Activated CD8-positive, alpha-beta T cell treated with anti-CD3 and anti-CD28 coated beads, Interleukin-2, amount 10 ng/mL, durations not matched to agents 7 days and 5 days (primary cell): ENCODE data around the gene FARP2. TPM values are rescaled to one million over a fixed set of nuclear protein-coding genes. Genes with fewer than 3 reads are reported as not detected.
A peak's percentile ranks its signal among the peaks of the same experiment; 100 is the strongest.
"Not testable (repeated sequence)": the region's sequence is repeated elsewhere in the genome, so short reads cannot be mapped to it uniquely, and the experiment has no call there.

ENCODE experiments used
- ATAC-seq: fragments of 150-1000 bp; cut with Tn5 transposase; one replicate; pipeline ENCODE4 v1.10.0; 2021; ENCODE audit warnings: moderate library complexity
- CTCF ChIA-PET: fragments of 350-600 bp; sonication (Branson Sonifier 250); formaldehyde crosslinking; loops from one replicate; lab custom pipeline; 2021; ENCODE audit warnings: antibody characterized with exemption; lab: Charles Lee
- POLR2A ChIA-PET: fragments of 350-600 bp; sonication (Branson Sonifier 250); formaldehyde crosslinking; loops from one replicate; lab custom pipeline; 2021; ENCODE audit warnings: antibody characterized with exemption; lab: Charles Lee
- DNase-seq: peaks from one replicate; pipeline ENCODE4 v3.0.0-alpha.2; 2020
- H3K27ac Mint-ChIP-seq: one replicate; pipeline ENCODE4 v1.8.0; 2021; ENCODE audit warnings: mild to moderate bottlenecking, mixed read lengths
- H3K27me3 Mint-ChIP-seq: one replicate; pipeline ENCODE4 v1.8.0; 2021; ENCODE audit warnings: low read depth, mixed read lengths
- H3K36me3 Mint-ChIP-seq: one replicate; pipeline ENCODE4 v1.8.0; 2021; ENCODE audit warnings: low read depth, mixed read lengths
- H3K4me1 Mint-ChIP-seq: one replicate; pipeline ENCODE4 v1.8.0; 2021; ENCODE audit warnings: low read depth, mixed read lengths
- H3K4me3 Mint-ChIP-seq: one replicate; pipeline ENCODE4 v1.8.0; 2021; ENCODE audit warnings: mild to moderate bottlenecking, mixed read lengths
- H3K9me3 Mint-ChIP-seq: one replicate; pipeline ENCODE4 v1.8.0; 2022; ENCODE audit warnings: mixed read lengths; ENCODE audit not compliant: insufficient read depth
- total RNA-seq, 2 experiments: library from RNA; stranded (reverse); gene quantifications; one replicate each; pipeline ENCODE4 v1.2.3, GENCODE V29; 2021

FARP2 gene
- total RNA-seq, 2 experiments from 2014 or later, result 19.3 to 22.7 TPM

DNA sequence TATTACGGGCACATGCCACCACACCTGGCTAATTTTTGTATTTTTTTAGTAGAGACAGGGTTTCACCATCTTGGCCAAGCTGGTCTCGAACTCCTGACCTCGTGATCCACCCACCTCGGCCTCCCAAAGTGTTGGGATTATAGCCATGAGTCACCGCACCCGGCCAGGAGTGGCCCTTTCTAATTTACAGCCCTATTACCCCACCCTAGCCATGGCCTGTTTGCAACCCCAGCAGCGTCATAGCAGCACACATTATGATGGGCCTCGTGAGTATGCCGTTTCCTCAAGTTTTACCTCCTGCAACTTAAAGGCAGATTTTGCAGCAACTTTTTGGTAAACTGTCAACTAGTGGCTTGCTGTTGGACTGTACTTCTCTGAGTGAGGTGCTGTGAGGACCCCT lies 97.8 kb downstream of the FARP2 start:
- H3K36me3 Mint-ChIP-seq, H3K9me3 Mint-ChIP-seq, H3K27me3 Mint-ChIP-seq, ATAC-seq, H3K4me1 Mint-ChIP-seq, H3K27ac Mint-ChIP-seq, DNase-seq, H3K4me3 Mint-ChIP-seq, CTCF ChIA-PET, POLR2A ChIA-PET: not testable (repeated sequence)

GRCh38 chr2:241454837-241455485 lies 98.9 kb downstream of the FARP2 start:
- ChIA-PET CTCF (no interaction called here), POLR2A (no interaction called here)
- H3K27me3 Mint-ChIP-seq, result peaks cover 8% of the 10 kb centered on the region
- no peak overlapping the region for H3K27ac Mint-ChIP-seq
- ATAC-seq (no peak), DNase-seq (no peak)
- H3K36me3 Mint-ChIP-seq, result no peaks in the 10 kb centered on the region
- no peaks in the 10 kb centered on the region for H3K4me1 Mint-ChIP-seq
- H3K9me3 Mint-ChIP-seq, result no peaks in the 10 kb centered on the region
- H3K4me3 Mint-ChIP-seq, result no peak overlapping the region

DNA sequence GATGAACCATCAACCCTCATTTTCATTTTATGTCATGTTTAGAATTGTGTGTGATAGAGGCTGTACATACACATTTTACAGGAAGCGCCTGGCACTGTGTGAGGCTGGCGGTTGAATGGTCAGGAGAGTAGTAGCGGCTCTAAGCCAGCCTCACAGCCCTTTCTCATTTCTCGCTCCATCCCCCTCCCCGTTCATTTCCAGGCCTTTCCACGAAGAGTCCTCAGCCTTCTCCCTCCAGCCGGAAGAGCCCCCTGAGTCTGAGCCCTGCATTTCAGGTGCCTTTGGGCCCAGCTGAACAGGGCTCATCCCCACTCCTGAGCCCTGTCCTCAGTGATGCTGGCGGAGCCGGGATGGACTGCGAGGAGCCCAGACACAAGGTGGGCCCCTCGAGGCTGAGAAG lies 100.5 kb downstream of the FARP2 start:
- ChIA-PET POLR2A (interaction anchor here (1.0 kb wide), 1 partner anchor 12 kb away, joined by 3 read pairs; no protein-coding TSS in a partner anchor), CTCF (no interaction called here)
- no peak overlapping the region for H3K27ac Mint-ChIP-seq
- no peak overlapping the region for H3K4me3 Mint-ChIP-seq
- no peaks in the 10 kb centered on the region for H3K4me1 Mint-ChIP-seq
- peaks cover 8% of the 10 kb centered on the region for H3K27me3 Mint-ChIP-seq
- H3K36me3 Mint-ChIP-seq, result no peaks in the 10 kb centered on the region
- DNase-seq, result no peak
- no peaks in the 10 kb centered on the region for H3K9me3 Mint-ChIP-seq
- ATAC-seq, result no peak

DNA sequence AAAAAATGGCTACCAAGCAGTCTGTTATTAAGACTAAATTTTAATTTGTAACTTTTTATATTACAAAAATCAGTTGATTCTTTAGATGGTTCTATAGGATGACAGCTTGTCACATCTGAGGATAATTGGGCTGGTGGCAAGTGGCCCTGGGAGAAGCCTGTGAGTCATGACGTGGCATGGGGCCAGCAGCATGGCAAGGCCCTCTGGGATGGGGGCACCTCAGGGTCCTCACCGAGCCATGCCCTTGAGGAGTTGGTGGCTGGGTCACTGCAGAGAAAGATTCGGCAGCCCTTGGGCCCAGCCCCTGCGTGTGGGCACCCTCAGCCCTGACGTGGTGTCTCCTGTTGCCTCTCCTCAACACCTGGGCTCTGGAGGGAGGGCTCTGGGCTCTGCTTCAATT lies 102.6 kb downstream of the FARP2 start:
- Mint-ChIP-seq H3K4me1 (no peaks in the 10 kb centered on the region), H3K27ac (no peak overlapping the region), H3K4me3 (no peak overlapping the region), H3K36me3 (no peaks in the 10 kb centered on the region), H3K27me3 (peaks cover 8% of the 10 kb centered on the region), H3K9me3 (no peaks in the 10 kb centered on the region)
- ChIA-PET CTCF (no interaction called here), POLR2A (no interaction called here)
- DNase-seq (no peak), ATAC-seq (no peak)

GRCh38 chr2:241459520-241459919 lies 103.4 kb downstream of the FARP2 start:
- no peak for DNase-seq
- H3K4me3 Mint-ChIP-seq, result no peak overlapping the region
- ChIA-PET CTCF (no interaction called here), POLR2A (no interaction called here)
- no peaks in the 10 kb centered on the region for H3K36me3 Mint-ChIP-seq
- peaks cover 8% of the 10 kb centered on the region for H3K27me3 Mint-ChIP-seq
- no peak for ATAC-seq
- H3K4me1 Mint-ChIP-seq, result no peaks in the 10 kb centered on the region
- H3K27ac Mint-ChIP-seq, result no peak overlapping the region
- no peaks in the 10 kb centered on the region for H3K9me3 Mint-ChIP-seq

DNA sequence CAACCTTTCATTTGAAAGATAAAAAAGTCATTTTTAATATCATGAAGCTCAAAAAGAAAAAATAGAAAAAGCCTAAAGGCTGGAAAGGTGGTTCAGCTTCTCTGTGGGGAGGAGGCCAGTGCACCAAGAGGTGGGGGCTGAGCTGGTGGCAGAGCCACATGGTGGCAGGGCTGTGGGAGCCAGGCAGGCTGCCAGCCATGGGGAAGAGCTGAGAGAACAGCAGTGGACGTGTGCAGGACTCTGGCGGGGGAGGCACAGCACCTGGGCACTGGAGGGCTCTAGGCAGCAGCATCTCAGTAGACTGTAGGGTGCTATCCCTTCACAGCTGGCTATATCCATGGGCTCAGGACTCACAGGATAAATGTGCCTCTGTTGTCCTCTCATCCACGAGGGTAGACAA lies 104.5 kb downstream of the FARP2 start:
- POLR2A ChIA-PET, result no interaction called here
- Mint-ChIP-seq H3K9me3 (no peaks in the 10 kb centered on the region), H3K27me3 (peaks cover 5% of the 10 kb centered on the region), H3K4me3 (no peak overlapping the region), H3K36me3 (no peaks in the 10 kb centered on the region), H3K27ac (no peak overlapping the region), H3K4me1 (no peaks in the 10 kb centered on the region)
- CTCF ChIA-PET, result no interaction called here
- ATAC-seq (no peak), DNase-seq (no peak)

DNA sequence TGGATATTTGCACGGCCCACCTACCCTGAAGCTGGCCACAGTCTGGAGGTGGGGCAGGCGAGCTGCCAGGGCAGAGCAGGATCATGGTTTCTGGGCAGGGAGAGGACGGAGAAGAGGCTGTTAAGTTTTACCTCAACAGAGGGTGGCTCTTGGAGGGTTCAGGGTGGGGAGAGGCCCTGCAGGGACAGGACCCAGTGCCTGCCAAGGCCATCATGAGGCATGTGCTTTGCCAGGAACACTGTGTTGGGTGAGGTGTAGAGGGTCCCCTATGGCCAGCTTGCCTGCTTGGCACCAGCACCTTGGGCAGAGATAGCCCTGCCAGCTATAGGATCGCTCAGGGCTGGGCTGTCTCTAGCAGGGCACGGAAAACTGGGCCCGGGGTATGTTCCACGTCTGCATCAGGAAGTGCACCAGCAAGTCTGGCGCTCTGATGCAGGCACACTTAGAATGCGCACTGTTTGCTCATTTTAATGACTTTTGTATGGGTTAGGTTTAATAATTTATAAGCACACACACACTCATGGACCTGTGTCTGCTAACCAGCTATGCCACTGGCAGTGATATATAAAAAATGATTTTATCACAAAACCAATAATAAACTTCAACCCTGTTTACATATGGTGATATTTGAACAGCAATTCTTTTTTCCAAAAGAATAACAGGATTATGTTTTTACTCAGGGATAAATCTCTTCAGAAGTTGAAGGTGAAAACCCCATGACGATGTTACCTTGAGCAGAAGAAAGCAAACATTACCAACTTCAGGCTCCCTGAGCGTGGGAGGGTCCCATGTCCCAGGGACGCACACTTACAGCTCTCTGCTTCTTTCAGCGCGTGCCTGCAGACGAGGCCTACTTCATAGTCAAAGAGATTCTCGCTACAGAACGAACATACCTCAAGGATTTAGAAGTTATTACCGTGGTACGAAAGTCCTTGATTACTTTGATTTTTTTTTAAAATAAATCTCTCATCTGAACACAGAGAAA lies 105.9 kb downstream of the FARP2 start:
- ATAC-seq, result peak; percentile 28
- no peaks in the 10 kb centered on the region for H3K4me1 Mint-ChIP-seq
- no peaks in the 10 kb centered on the region for H3K36me3 Mint-ChIP-seq
- no peak for DNase-seq
- H3K4me3 Mint-ChIP-seq, result no peak overlapping the region
- H3K27me3 Mint-ChIP-seq, result no peaks in the 10 kb centered on the region
- POLR2A ChIA-PET, result no interaction called here
- CTCF ChIA-PET, result no interaction called here
- H3K9me3 Mint-ChIP-seq, result no peaks in the 10 kb centered on the region
- H3K27ac Mint-ChIP-seq, result no peak overlapping the region

- no peaks in the 10 kb centered on the region for H3K9me3 Mint-ChIP-seq
- ATAC-seq, result no peak
- CTCF ChIA-PET, result no interaction called here
Measured at GRCh38 chr2:241463276-241464135, 107.4 kb downstream of the FARP2 start.

DNA sequence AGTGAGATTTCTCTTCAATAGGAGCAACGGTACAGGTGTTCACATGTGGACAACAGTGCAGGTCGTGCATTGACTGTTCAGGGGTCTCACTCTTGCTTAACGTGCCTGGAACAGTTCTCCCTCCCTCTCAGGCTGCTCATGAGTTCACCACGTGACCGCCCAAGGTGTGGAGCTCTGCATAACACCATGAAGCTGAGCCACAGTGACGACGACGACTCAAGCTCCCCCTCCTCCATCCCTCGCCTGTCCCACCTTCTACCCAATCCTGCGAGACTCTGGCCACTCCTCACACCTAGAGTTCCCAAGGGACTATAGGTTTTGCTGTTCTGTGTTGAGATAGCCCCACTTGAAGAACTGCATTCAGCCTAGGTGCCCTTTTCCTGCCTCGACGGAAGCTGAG lies 109.5 kb downstream of the FARP2 start:
- CTCF ChIA-PET, result no interaction called here
- Mint-ChIP-seq H3K27ac (no peak overlapping the region), H3K9me3 (no peaks in the 10 kb centered on the region), H3K4me3 (no peak overlapping the region), H3K36me3 (no peaks in the 10 kb centered on the region), H3K27me3 (no peaks in the 10 kb centered on the region), H3K4me1 (no peaks in the 10 kb centered on the region)
- POLR2A ChIA-PET, result no interaction called here
- no peak for ATAC-seq
- DNase-seq, result no peak

More at GRCh38 chr2:241463276-241464135, 107.4 kb downstream of the FARP2 start:
- POLR2A ChIA-PET, result no interaction called here
- Mint-ChIP-seq H3K4me1 (no peaks in the 10 kb centered on the region), H3K4me3 (no peak overlapping the region), H3K27ac (no peak overlapping the region), H3K27me3 (no peaks in the 10 kb centered on the region), H3K36me3 (no peaks in the 10 kb centered on the region)
- no peak for DNase-seq

GRCh38 chr2:241466230-241466629 lies 110.1 kb downstream of the FARP2 start:
- CTCF ChIA-PET, result no interaction called here
- no peak overlapping the region for H3K27ac Mint-ChIP-seq
- H3K4me1 Mint-ChIP-seq, result no peaks in the 10 kb centered on the region
- POLR2A ChIA-PET, result no interaction called here
- no peak overlapping the region for H3K4me3 Mint-ChIP-seq
- H3K36me3 Mint-ChIP-seq, result no peaks in the 10 kb centered on the region
- no peak for DNase-seq
- no peaks in the 10 kb centered on the region for H3K27me3 Mint-ChIP-seq
- ATAC-seq, result no peak
- no peaks in the 10 kb centered on the region for H3K9me3 Mint-ChIP-seq

GRCh38 chr2:241467777-241468475 lies 111.8 kb downstream of the FARP2 start:
- no peak for ATAC-seq
- CTCF ChIA-PET, result no interaction called here
- no peaks in the 10 kb centered on the region for H3K27me3 Mint-ChIP-seq
- H3K36me3 Mint-ChIP-seq, result no peaks in the 10 kb centered on the region
- no peak for DNase-seq
- no peaks in the 10 kb centered on the region for H3K9me3 Mint-ChIP-seq
- POLR2A ChIA-PET, result no interaction called here
- H3K27ac Mint-ChIP-seq, result no peak overlapping the region
- no peaks in the 10 kb centered on the region for H3K4me1 Mint-ChIP-seq
- no peak overlapping the region for H3K4me3 Mint-ChIP-seq
